NOMO-1 treated with dmso at 0.1 percent for 144 hours (cell line): Measurements from ENCODE around the gene RELT.

Source experiments
- DNase-seq: peaks from one replicate; lab custom pipeline; 2025; ENCODE audit not compliant: unreplicated experiment; lab: John Stamatoyannopoulos, UW

Gene RELT

DNA sequence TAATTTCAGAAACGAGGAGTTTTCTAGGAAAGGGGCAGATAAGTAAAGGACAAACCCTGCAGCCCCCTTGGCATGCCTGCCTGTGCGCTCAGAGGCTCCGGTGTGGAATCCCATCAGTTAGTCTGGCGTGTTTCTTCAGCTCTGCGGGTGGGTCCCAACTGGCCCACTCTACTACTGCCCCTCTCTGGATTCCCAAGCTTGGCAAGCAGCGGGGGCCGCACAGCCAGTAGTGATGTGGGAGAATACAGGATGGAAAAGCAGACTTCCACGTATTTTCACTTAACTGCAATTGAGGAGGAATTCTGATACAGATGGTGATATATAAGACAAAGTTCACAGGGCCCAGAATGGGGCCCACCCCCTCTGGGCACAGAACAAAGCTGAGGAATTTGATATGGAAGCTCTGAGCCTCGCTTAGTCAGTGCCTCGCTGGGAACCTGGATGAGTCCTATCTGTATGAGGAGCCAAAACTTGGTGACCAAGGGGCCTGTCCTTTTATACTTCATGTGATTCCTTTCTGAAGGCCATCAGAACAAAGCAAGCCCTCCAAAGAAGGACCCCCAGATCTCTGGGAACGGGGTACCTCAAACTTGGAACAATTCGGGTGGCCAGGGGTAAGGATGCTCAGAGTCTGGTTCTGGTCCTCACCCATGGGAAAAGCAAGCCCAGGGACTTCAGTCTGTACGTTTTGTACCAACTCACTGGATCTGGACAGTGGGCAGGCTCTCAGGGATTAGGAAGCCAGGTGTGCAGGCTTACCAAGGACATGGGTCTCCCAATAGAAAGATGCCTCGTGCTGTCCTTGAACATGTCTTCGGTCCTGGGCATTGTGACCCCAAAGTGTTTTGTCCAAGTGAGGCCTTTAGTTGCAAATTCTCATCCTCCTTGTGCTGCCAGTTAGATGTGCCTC, 26.0 kb downstream of the RELT start:
- DNase-seq: no peak

DNA sequence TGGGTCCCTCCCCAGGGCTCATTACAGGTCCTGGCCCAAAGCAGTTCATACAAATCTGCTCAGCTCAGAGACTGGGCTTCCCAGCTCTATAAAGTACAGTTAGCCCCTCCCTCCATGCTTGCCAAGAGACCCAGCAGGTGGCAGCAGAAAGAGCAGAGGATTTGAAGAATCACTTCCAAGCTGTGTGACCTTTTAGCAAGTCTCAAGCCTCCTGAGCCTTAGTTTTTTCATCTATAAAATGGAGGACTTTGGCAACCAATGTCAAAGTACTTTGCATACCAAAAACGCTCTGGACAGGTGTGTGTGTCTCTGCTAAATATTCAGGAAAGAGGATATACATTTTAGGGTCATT, 26.6 kb downstream of the RELT start:
- DNase-seq: no peak

GRCh38 chr11:73403541-73403940, 27.3 kb downstream of the RELT start:
- no peak for DNase-seq

GRCh38 chr11:73404048-73404447, 27.8 kb downstream of the RELT start:
- peak; percentile 57 for DNase-seq

DNA sequence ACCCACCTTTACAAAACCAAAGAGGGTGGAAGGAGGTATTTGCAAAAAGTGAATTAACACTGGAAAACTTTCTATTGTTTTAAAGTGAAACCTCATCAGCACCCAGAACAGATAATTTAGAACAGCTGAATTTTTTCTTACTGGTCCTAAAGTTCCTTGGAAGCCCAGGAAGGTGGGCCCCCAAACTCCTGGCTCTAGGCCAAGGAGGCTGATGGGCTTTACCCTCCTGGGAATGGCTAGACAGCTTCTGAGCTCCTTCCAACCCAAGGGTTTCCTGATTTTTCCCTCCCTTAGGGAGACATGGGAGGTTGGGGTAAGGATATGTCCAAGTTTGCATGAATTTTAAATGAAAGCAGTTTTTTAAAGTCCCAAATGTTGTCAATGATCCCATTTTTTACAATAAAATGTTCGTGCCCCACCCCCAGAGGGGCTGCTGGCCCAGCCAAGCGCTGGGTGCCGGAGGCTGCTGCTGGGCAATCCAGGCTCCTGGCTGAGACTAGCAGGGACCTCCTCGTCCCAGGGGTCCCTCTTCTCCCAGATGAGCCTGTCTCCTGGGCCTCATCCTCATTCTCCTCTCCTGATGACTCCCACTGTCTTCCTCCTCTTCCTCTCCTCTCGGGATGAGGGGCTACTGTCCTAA, 28.4 kb downstream of the RELT start:
- DNase-seq: no peak

GRCh38 chr11:73405146-73405510, 28.9 kb downstream of the RELT start:
- no peak for DNase-seq

GRCh38 chr11:73406131-73406530, 29.9 kb downstream of the RELT start:
- no peak for DNase-seq

DNA sequence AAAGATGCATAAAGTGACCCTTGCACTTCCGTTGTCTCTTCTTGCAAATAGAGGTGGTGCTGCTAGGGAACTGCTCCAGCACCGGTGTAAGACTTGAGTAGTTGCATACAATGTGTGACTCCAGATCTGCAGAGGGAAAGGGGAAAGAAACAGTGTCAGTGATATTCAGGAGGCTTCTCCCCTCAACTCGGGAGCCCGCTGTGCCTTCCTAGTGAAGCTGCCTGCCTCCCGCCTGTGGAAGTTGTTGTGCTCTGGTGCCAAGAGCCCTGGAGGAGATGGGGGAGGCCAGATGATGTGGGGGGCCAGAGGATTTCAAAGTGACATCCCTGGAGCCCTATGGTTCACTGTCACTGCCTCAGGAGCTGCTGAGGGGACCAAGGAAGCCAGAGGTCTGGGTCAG, 30.4 kb downstream of the RELT start:
- DNase-seq: no peak

- DNase-seq: no peak
These were observed 33.2 kb downstream of the RELT start for GRCh38 chr11:73409431-73409830.

GRCh38 chr11:73410627-73411026, 34.4 kb downstream of the RELT start:
- no peak for DNase-seq

DNA sequence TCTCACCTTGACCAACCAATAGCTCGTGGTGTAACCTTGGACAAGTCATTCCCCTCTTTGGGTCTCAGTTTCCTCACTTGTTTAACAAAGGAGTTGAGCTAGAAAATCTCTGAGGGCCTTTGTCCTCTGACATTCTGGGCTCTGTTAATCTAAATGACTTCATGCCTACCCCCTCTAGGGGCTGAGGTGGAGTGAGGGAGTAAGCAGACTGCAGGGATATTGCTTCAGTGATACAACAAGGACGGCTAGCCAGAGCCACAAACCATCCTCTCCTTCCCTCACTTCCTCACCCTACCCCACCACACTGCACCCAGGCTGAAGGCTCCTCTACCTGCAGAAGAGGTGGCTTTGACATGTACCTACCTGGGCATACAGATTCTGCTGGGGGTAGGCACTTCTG, 34.8 kb downstream of the RELT start:
- DNase-seq: no peak

DNA sequence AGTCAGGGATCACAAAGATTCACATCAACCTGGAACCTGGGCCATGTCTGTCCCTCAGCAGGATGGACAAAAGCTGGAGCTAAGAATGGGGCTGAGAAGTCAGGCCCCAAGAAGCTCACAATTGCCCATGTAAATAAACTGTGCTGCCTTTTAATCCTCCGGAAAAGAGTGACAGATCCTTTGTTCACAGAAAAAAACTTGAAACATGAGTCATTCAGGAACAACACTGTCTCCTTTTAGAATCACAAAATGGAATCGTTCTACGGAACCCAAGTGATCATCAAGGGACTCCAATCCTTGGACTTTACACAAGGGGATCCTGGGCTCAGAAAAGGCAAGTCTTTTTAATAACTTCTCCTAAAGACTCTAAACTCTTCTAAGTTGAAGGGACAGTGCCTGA, 36.1 kb downstream of the RELT start:
- DNase-seq: no peak

GRCh38 chr11:73413256-73413655, 37.1 kb downstream of the RELT start:
- no peak for DNase-seq

DNA sequence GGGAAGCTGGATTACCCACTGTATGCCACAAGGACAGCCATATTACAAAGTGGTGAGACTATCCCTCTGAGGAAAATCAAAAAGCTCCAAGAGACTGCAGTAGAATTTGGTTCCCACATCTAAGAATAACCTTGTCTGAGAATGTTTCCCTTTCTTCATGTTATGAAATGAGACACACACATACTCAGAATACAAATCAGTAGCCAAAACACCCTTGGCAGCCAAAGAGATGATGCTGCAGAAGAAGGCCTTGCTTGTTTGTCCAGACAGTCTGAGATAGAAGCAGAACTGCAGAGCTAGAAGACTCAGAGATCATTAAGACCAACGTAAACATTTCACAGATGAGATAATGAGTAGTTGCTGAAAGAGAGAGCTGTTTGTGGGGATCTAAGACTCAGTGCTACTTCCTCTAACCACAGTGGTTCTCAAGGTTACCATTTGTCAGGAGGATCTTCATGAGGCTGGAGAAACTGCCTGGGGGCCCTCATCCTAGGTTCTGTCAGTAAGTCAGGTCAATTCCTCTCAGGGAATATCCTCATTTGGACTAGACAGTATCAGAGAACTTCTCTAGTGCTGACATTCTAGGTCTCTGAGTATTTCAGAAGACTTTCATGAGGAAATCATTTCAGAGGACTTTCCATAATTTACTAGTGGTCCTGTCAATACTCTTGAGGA, 38.9 kb downstream of the RELT start:
- peak; percentile 49 for DNase-seq

DNA sequence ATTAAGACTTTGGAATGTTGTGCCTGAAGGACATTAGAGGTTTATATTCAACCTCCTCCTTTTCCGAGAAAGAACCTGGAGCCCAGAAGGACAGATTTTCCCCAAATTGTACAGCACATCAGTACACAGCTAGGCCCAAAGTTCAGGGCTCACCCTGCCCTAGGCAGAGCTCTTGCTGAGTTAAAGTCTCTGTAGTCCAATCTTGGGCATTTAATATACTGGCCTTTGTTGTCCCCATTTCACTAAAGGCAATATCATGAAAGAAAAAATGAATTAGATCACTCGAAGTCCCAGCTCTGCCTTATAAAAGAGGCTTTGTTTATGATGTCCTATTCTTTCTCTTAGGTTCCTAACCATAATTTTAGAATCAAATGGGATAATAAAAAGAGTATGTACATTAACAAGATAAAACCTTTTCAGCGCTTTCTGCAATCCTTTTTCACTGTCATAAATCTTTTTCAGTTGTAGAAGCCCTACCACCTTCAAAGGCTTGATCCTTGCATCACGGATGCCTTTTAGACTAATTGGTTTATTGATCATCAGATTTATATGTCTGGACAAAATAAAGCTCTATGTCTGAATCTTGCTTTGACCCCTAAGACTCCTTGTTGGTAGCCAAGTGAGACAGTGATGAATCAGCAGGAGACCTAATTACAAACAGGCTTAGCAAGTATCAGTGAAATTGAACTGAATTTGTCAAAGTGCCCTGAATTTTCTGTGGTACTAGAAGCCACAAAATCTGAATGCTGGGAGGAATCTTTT, 39.8 kb downstream of the RELT start:
- DNase-seq: no peak

GRCh38 chr11:73416786-73417185, 40.6 kb downstream of the RELT start:
- DNase-seq: no peak

GRCh38 chr11:73420136-73420535, 43.9 kb downstream of the RELT start:
- no peak for DNase-seq

DNA sequence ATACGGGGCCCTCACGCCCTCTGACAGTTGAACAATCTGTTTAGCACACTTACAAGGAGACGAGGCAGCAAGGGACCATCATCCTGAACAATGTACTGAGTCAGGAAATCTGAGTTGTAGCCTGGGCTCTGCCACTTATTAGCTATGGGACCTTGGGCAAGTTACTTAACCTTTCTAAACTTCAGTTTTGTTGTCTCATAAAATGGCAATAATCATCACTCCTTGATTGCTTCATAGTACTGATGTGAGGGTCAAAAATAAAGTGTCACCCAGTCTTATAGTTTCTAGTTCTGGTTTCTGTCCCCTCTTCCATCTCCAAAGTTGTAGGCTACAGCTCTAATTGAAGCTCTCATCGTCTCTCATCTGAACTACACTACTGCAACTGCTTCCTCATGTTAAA, 46.7 kb downstream of the RELT start:
- DNase-seq: no peak

- DNase-seq: no peak
These were observed 47.3 kb downstream of the RELT start for GRCh38 chr11:73423506-73423905.

DNA sequence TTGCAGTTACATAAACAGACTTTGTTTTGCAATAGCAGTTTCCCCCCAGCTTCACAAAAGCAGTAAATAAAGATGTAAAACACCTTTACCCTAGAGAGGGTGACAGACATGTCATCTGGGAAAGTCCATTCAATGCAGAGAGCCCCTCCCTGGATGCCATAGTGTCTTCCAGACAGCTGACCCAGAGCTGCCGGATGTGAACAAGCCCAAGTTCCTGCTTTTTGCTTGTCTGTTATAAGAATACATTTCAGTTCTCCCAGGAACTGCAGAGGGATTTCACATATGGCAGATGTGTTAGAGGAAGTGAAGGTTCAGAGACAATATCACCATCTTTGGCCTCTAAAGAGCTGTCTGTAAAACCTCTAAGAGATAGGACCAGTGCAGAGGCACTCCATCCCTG, 48.9 kb downstream of the RELT start:
- DNase-seq: no peak

DNA sequence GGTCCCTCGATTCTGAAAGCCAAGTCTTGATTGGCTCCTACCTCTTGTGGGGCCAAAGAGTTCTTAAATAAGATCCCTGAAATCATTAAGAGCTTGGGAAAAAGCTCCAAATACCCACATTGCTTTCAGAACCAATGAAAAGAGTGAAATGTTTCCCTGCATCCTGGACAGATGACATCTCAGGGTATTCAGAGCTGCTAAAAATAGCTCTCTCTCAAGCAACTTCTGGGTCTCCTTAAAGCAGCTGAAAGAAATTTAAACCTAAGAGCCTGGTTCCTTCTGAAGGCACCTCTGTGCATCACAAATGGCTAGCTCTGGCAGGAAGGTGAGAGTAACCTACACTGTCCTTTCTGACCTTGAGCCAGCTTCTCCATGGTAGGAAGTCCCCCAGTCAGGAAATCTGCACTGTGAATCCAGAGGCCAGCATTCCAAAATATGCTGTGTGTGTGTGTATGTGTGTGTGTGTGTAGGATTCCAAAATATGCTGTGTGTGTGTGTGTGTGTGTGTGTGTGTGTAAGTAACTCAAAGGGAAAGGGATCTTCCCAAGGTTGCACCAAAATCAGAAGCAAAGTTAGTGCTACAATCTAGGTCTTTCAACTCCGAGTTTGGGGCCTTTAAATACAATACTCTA, 50.1 kb downstream of the RELT start:
- DNase-seq: no peak
